DMS153 (cell line): Measurements from ENCODE around the gene CSNK1G1.
"Not testable (repeated sequence)": the region's sequence is repeated elsewhere in the genome, so short reads cannot be mapped to it uniquely, and the experiment has no call there.

Experiments
- DNase-seq: peaks from one replicate; lab custom pipeline; 2025; lab: John Stamatoyannopoulos, UW

CSNK1G1 gene

GRCh38 chr15:64133623-64134344 is 222.2 kb downstream of the CSNK1G1 start:
- no peak for DNase-seq

- no peak for DNase-seq
These were observed 223.8 kb downstream of the CSNK1G1 start for GRCh38 chr15:64132217-64132616.

GRCh38 chr15:64131547-64131946 is 224.4 kb downstream of the CSNK1G1 start:
- DNase-seq: no peak

GRCh38 chr15:64130159-64130558 is 225.8 kb downstream of the CSNK1G1 start:
- no peak for DNase-seq

- no peak for DNase-seq
These were observed 228.3 kb downstream of the CSNK1G1 start for GRCh38 chr15:64127521-64128270.

- DNase-seq: no peak
These were observed 230.0 kb downstream of the CSNK1G1 start for GRCh38 chr15:64125978-64126377.

- DNase-seq: no peak
These were observed 233.0 kb downstream of the CSNK1G1 start for GRCh38 chr15:64122936-64123351.

- DNase-seq: no peak
These were observed 233.5 kb downstream of the CSNK1G1 start for GRCh38 chr15:64122444-64122843.

- no peak for DNase-seq
These were observed 234.4 kb downstream of the CSNK1G1 start for GRCh38 chr15:64121614-64122013.

- not testable (repeated sequence) for DNase-seq
These were observed 235.7 kb downstream of the CSNK1G1 start for GRCh38 chr15:64120322-64120721.

GRCh38 chr15:64117759-64118487 is 238.1 kb downstream of the CSNK1G1 start:
- DNase-seq: no peak
